Measurements from ENCODE around the gene SYMPK.

GRCh38 chr19:45804140-45804958, 58.6 kb downstream of the SYMPK start:
- TF ChIP-seq, protein P1, sequence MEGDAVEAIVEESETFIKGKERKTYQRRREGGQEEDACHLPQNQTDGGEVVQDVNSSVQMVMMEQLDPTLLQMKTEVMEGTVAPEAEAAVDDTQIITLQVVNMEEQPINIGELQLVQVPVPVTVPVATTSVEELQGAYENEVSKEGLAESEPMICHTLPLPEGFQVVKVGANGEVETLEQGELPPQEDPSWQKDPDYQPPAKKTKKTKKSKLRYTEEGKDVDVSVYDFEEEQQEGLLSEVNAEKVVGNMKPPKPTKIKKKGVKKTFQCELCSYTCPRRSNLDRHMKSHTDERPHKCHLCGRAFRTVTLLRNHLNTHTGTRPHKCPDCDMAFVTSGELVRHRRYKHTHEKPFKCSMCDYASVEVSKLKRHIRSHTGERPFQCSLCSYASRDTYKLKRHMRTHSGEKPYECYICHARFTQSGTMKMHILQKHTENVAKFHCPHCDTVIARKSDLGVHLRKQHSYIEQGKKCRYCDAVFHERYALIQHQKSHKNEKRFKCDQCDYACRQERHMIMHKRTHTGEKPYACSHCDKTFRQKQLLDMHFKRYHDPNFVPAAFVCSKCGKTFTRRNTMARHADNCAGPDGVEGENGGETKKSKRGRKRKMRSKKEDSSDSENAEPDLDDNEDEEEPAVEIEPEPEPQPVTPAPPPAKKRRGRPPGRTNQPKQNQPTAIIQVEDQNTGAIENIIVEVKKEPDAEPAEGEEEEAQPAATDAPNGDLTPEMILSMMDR (conservative IDR thresholded peaks at IDR 0.05; ENCODE audit: low read depth, low read length) = no peak
- TF ChIP-seq EZH2 (IDR thresholded peaks at IDR 0.05; ENCODE audit: borderline replicate concordance, low read depth, low read length, poor library complexity, severe bottlenecking) = no peak

Measured in A673 (cell line).